Astrocyte of the hippocampus (primary cell): ENCODE measurements around the gene HSPA12A.
"Not testable (repeated sequence)": the region's sequence is repeated elsewhere in the genome, so short reads cannot be mapped to it uniquely, and the experiment has no call there.

Experiments used
- DNase-seq: peaks from one replicate; pipeline ENCODE4 v3.0.0; 2011; ENCODE audit warnings: low read depth, low spot score

Gene HSPA12A

GRCh38 chr10:116718058-116718457, 24.3 kb downstream of the HSPA12A start:
- no peak for DNase-seq

- no peak for DNase-seq
Observed at GRCh38 chr10:116716381-116716780, 26.0 kb downstream of the HSPA12A start.

- DNase-seq, result no peak
Observed at GRCh38 chr10:116715839-116716377, 26.5 kb downstream of the HSPA12A start.

GRCh38 chr10:116715341-116715740, 27.0 kb downstream of the HSPA12A start:
- no peak for DNase-seq

GRCh38 chr10:116713846-116714245, 28.5 kb downstream of the HSPA12A start:
- DNase-seq, result no peak

- DNase-seq, result no peak
Observed at GRCh38 chr10:116712989-116713543, 29.3 kb downstream of the HSPA12A start.

GRCh38 chr10:116712519-116712918, 29.8 kb downstream of the HSPA12A start:
- DNase-seq, result no peak

GRCh38 chr10:116711803-116712202, 30.6 kb downstream of the HSPA12A start:
- not testable (repeated sequence) for DNase-seq

GRCh38 chr10:116710076-116710475, 32.3 kb downstream of the HSPA12A start:
- DNase-seq, result no peak

GRCh38 chr10:116708877-116709276, 33.5 kb downstream of the HSPA12A start:
- no peak for DNase-seq

GRCh38 chr10:116708391-116708821, 34.0 kb downstream of the HSPA12A start:
- peak; percentile 83 for DNase-seq

GRCh38 chr10:116707981-116708380, 34.4 kb downstream of the HSPA12A start:
- DNase-seq, result peak; percentile 14

- no peak for DNase-seq
Observed at GRCh38 chr10:116706281-116706680, 36.1 kb downstream of the HSPA12A start.

- DNase-seq, result no peak
Observed at GRCh38 chr10:116705498-116705897, 36.9 kb downstream of the HSPA12A start.

- no peak for DNase-seq
Observed at GRCh38 chr10:116704926-116705325, 37.4 kb downstream of the HSPA12A start.

GRCh38 chr10:116702165-116702564, 40.2 kb downstream of the HSPA12A start:
- no peak for DNase-seq

- no peak for DNase-seq
Observed at GRCh38 chr10:116699471-116700150, 42.8 kb downstream of the HSPA12A start.

GRCh38 chr10:116699049-116699448, 43.3 kb downstream of the HSPA12A start:
- no peak for DNase-seq

- no peak for DNase-seq
Observed at GRCh38 chr10:116698364-116698763, 44.0 kb downstream of the HSPA12A start.

- DNase-seq, result no peak
Observed at GRCh38 chr10:116697816-116698215, 44.5 kb downstream of the HSPA12A start.

- no peak for DNase-seq
Observed at GRCh38 chr10:116696919-116697318, 45.4 kb downstream of the HSPA12A start.

GRCh38 chr10:116694927-116695268, 47.5 kb downstream of the HSPA12A start:
- DNase-seq, result no peak

- peak; percentile 40 for DNase-seq
Observed at GRCh38 chr10:116694243-116694926, 48.0 kb downstream of the HSPA12A start.
